ENCODE measurements around the gene XIRP1.
"Not testable (repeated sequence)": the region's sequence is repeated elsewhere in the genome, so short reads cannot be mapped to it uniquely, and the experiment has no call there.

Gene XIRP1

GRCh38 chr3:39192490-39193092, at the start of gene XIRP1:
TSS of gene XIRP1 (minus strand) at chr3:39192595. CDS start at chr3:39189445, 3,150 bp downstream.
- DNase-seq (ENCODE audit: low read depth): no peak

GRCh38 chr3:39241561-39241960, 49.2 kb upstream of the XIRP1 start:
- no peak for DNase-seq (ENCODE audit: low read depth)

GRCh38 chr3:39237027-39237426, 44.6 kb upstream of the XIRP1 start:
- no peak for DNase-seq (ENCODE audit: low read depth)

- no peak for DNase-seq (ENCODE audit: low read depth)
These were observed 42.3 kb upstream of the XIRP1 start for GRCh38 chr3:39234651-39235050.

- DNase-seq (ENCODE audit: low read depth): no peak
These were observed 40.5 kb upstream of the XIRP1 start for GRCh38 chr3:39232859-39233258.

GRCh38 chr3:39230453-39230852, 38.1 kb upstream of the XIRP1 start:
- DNase-seq (ENCODE audit: low read depth): no peak

GRCh38 chr3:39228496-39228895, 36.1 kb upstream of the XIRP1 start:
- DNase-seq (ENCODE audit: low read depth): no peak

GRCh38 chr3:39227596-39227995, 35.2 kb upstream of the XIRP1 start:
- not testable (repeated sequence) for DNase-seq (ENCODE audit: low read depth)

- no peak for DNase-seq (ENCODE audit: low read depth)
These were observed 33.8 kb upstream of the XIRP1 start for GRCh38 chr3:39226106-39226741.

- no peak for DNase-seq (ENCODE audit: low read depth)
These were observed 31.9 kb upstream of the XIRP1 start for GRCh38 chr3:39224288-39224687.

GRCh38 chr3:39222939-39223338, 30.5 kb upstream of the XIRP1 start:
- no peak for DNase-seq (ENCODE audit: low read depth)

GRCh38 chr3:39222462-39222861, 30.1 kb upstream of the XIRP1 start:
- no peak for DNase-seq (ENCODE audit: low read depth)

- DNase-seq (ENCODE audit: low read depth): no peak
These were observed 28.7 kb upstream of the XIRP1 start for GRCh38 chr3:39221141-39221530.

GRCh38 chr3:39220407-39221140, 28.2 kb upstream of the XIRP1 start:
- DNase-seq (ENCODE audit: low read depth): no peak

- no peak for DNase-seq (ENCODE audit: low read depth)
These were observed 27.3 kb upstream of the XIRP1 start for GRCh38 chr3:39219702-39220101.

- DNase-seq (ENCODE audit: low read depth): no peak
These were observed 23.9 kb upstream of the XIRP1 start for GRCh38 chr3:39216176-39216790.

GRCh38 chr3:39213613-39214012, 21.2 kb upstream of the XIRP1 start:
- DNase-seq (ENCODE audit: low read depth): no peak

GRCh38 chr3:39212665-39213064, 20.3 kb upstream of the XIRP1 start:
- DNase-seq (ENCODE audit: low read depth): no peak

GRCh38 chr3:39211332-39212130, 19.1 kb upstream of the XIRP1 start:
- DNase-seq (ENCODE audit: low read depth): no peak

- DNase-seq (ENCODE audit: low read depth): no peak
These were observed 17.7 kb upstream of the XIRP1 start for GRCh38 chr3:39210078-39210477.

GRCh38 chr3:39209329-39209970, 17.1 kb upstream of the XIRP1 start:
- DNase-seq (ENCODE audit: low read depth): no peak

All from HS-5 (cell line).